ENCODE results near the gene RHOA.
"Not testable (repeated sequence)": the region's sequence is repeated elsewhere in the genome, so short reads cannot be mapped to it uniquely, and the experiment has no call there.

Gene RHOA

DNA sequence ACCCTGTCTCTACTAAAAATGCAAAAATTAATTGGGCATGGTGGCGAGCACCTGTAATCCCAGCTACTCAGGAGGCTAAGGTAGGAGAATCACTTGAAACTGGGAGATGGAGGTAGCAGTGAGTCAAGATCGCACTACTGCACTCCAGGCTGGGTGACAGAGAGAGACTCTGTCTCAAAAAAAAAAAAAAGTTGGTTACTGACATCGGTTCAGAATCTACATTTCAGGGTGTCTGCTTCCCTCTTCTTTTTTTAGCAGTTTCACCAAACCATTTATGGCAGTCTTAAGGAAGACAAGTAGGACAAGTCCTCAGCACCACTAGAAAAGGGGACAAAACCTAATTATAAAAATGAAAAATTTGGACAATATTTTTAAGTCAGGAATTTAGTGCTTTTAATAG is 68.6 kb downstream of the RHOA start:
- Mint-ChIP-seq H3K27me3 (no peaks in the 10 kb centered on the region), H3K9me3 (no peaks in the 10 kb centered on the region), H3K4me3 (peak overlapping the region; percentile 44), H3K36me3 (peaks cover under 1% of the 10 kb centered on the region), H3K4me1 (peaks cover 42% of the 10 kb centered on the region), H3K27ac (peak overlapping the region; percentile 91)
- ATAC-seq (ENCODE audit: low read depth) (no peak), DNase-seq (ENCODE audit: low spot score in 2 of 2) (no peak)

DNA sequence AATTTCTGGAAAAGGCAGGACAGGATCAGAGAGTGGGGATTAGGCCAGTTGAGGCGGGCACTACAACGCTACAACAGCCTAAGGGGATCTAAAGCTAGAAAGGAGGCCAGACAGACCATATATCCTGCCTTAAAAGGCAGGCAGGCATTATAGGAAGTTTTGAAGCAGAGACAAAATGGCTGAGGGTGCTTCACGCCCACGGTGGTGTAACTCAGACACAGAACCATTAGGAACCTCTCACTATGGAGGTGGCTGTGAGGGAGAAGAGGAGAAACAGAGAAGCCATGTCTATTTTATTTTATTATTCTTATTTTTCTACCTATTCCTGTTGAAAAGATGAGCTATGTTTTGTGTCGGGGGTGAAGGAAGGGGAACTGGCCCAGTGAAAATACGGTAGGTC is 69.8 kb downstream of the RHOA start:
- Mint-ChIP-seq H3K4me1 (peaks cover 42% of the 10 kb centered on the region), H3K4me3 (peak overlapping the region; percentile 35), H3K27me3 (no peaks in the 10 kb centered on the region), H3K36me3 (peaks cover 3% of the 10 kb centered on the region), H3K9me3 (no peaks in the 10 kb centered on the region), H3K27ac (peak overlapping the region; percentile 91)
- ATAC-seq (ENCODE audit: low read depth) (no peak), DNase-seq (ENCODE audit: low spot score in 2 of 2) (no peak)

DNA sequence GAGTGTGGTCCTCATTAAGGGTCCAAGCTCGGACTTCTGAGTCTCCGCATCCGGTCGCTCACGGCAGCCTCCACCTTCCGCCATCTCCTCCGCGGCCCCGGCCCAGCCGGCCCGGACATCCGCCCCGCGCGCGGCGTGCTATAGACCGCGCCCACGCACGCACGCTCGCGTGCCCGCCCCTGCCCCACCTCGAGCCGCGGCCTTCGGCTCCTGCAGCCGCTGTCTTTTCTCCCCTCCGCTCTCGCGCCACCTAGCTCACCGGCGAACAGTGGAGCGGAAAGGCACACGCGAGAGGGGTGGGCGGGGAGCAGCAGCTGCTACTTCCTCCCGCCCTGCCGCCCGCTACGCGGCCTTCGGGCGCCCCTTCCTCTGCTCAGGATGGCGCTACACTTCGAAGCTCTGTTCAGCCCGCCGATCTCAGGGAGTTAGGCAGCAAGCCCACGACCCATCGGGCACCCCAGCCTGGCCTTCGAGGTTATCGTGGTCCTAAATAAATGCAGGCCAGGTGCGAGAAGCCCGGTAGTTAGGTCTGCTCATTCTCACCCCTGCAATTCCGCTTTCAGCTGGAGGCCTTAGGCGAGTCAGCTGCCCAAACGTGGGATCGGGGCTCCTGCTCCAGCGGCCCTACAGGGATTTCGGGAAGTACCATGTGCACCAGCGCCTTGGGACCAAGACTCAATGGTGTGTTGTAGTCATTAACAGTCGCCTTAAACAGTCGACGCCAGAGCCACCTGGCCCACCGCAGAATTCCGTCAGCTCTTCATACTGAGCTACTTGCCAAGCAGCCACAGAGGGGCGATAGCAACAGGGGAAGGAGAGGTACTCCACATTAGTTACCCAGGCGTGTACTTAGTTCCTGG is 71.6 kb downstream of the RHOA start, which contains the start of gene USP4:
Gene USP4 (minus strand): TSS at position 113 of the 860 bp plus-strand sequence. CDS start 29 bp downstream, at position 84.
- ATAC-seq (ENCODE audit: low read depth), result peak; percentile 83
- Mint-ChIP-seq H3K36me3 (peaks cover 7% of the 10 kb centered on the region), H3K9me3 (no peaks in the 10 kb centered on the region), H3K27me3 (no peaks in the 10 kb centered on the region), H3K4me1 (peaks cover 36% of the 10 kb centered on the region), H3K4me3 (peak within 1 kb of the TSS; percentile 93), H3K27ac (peak within 1 kb of the TSS; percentile 98)
- peak; percentile 79 to 85 for DNase-seq (ENCODE audit: low spot score in 2 of 2)

DNA sequence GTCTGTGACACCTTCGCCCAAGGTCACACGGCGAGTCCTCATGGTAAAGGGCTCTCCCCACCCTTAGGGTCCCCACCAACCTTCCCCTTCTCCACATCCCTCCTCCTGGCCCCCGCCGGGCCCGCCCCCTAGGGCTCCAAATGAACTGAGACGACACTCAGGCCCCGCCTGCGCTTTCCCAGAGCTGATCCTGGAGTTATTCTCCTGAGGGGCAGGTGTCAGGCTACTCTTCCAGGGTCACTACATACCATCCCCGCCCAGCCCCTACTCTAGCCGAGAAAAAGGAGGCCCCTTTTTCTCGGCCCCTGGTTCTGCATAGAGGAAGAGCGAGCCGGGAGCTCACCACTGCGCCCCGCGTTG is 72.2 kb downstream of the RHOA start:
- Mint-ChIP-seq H3K4me3 (peak overlapping the region; percentile 93), H3K36me3 (peaks cover 7% of the 10 kb centered on the region), H3K9me3 (no peaks in the 10 kb centered on the region), H3K27me3 (no peaks in the 10 kb centered on the region), H3K27ac (peak overlapping the region; percentile 98), H3K4me1 (peaks cover 32% of the 10 kb centered on the region)
- ATAC-seq (ENCODE audit: low read depth) (no peak), DNase-seq (ENCODE audit: low spot score in 2 of 2) (peak in 1 of 2 donors; percentile 30)

DNA sequence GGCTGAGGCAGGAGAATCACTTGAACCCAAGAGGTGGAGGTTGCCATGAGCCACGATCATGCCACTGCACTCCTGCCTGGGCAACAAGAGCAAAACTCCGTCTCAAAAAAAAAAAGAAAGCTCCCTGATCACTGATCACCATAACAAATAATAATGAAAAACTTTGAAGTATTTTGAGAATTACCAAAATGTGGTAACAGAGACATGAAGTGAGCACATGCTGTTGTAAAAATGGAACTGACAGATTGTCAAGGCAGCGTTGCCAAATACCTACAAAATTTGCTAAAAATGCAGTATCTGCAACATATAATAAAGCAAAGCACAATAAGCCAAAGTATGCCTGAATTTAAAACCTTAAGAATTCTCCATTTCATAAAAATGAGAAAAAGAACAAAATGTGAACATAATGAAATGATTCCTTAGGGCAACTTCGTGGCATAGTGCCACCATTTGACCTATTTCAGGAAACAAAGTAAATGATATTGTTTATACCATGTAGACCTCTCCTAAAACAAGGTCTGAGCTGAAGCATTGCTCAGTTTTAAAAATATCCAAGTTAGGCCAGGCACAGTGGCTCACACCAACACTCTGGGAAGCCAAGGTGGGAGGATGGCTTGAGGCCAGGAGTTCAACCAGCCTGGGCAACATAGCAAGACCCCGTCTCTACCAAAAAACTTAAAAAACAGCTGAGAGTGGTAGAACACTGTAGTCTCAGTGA is 77.7 kb downstream of the RHOA start:
- DNase-seq (ENCODE audit: low spot score in 2 of 2) (no peak), ATAC-seq (ENCODE audit: low read depth) (no peak)
- Mint-ChIP-seq H3K4me1 (peaks cover 7% of the 10 kb centered on the region), H3K9me3 (no peaks in the 10 kb centered on the region), H3K27ac (no peak overlapping the region), H3K36me3 (peaks cover 15% of the 10 kb centered on the region), H3K4me3 (no peak overlapping the region), H3K27me3 (no peaks in the 10 kb centered on the region)

- ATAC-seq (ENCODE audit: low read depth) (no peak), DNase-seq (ENCODE audit: low spot score in 2 of 2) (no peak)
- no peaks in the 10 kb centered on the region for H3K9me3 Mint-ChIP-seq
- H3K4me1 Mint-ChIP-seq, result peaks cover under 1% of the 10 kb centered on the region
- no peak overlapping the region for H3K4me3 Mint-ChIP-seq
- peaks cover 17% of the 10 kb centered on the region for H3K36me3 Mint-ChIP-seq
- no peak overlapping the region for H3K27ac Mint-ChIP-seq
- H3K27me3 Mint-ChIP-seq, result no peaks in the 10 kb centered on the region
These were observed 78.7 kb downstream of the RHOA start for GRCh38 chr3:49333091-49333490.

- H3K36me3 Mint-ChIP-seq, result peaks cover 22% of the 10 kb centered on the region
- DNase-seq (ENCODE audit: low spot score in 2 of 2) (no peak), ATAC-seq (ENCODE audit: low read depth) (no peak)
- no peak overlapping the region for H3K27ac Mint-ChIP-seq
- no peaks in the 10 kb centered on the region for H3K27me3 Mint-ChIP-seq
- H3K4me1 Mint-ChIP-seq, result peaks cover 2% of the 10 kb centered on the region
- no peaks in the 10 kb centered on the region for H3K9me3 Mint-ChIP-seq
- no peak overlapping the region for H3K4me3 Mint-ChIP-seq
These were observed 82.6 kb downstream of the RHOA start for GRCh38 chr3:49329186-49329585.

DNA sequence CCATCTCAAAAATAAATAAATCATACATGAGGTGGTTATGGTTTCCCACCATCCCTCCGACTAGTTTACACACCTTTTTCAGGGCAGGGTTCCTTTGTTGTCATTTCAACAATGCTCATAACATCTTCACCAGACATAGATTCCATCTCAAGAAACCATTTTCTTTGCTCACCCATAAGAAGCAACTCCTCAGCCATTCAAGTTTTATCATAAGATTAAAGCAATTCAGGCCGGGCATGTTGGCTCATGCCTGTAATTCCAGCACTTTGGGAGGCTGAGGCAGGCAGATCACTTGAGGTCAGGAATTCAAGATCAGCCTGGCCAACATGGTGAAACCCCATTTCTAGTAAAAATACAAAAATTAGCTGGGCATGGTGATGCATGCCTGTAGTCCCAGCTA is 83.4 kb downstream of the RHOA start:
- not testable (repeated sequence) for H3K4me3 Mint-ChIP-seq, H3K27ac Mint-ChIP-seq
- H3K36me3 Mint-ChIP-seq, result peaks cover 25% of the 10 kb centered on the region

GRCh38 chr3:49327485-49327884 is 84.3 kb downstream of the RHOA start:
- Mint-ChIP-seq H3K4me3 (no peak overlapping the region), H3K27ac (no peak overlapping the region), H3K27me3 (no peaks in the 10 kb centered on the region), H3K36me3 (peaks cover 21% of the 10 kb centered on the region), H3K9me3 (no peaks in the 10 kb centered on the region), H3K4me1 (peaks cover 2% of the 10 kb centered on the region)
- no peak for DNase-seq (ENCODE audit: low spot score in 2 of 2)
- no peak for ATAC-seq (ENCODE audit: low read depth)

More for the DNA sequence above, 83.4 kb downstream of the RHOA start:
- H3K4me1 Mint-ChIP-seq; H3K9me3 Mint-ChIP-seq; H3K27me3 Mint-ChIP-seq; ATAC-seq (ENCODE audit: low read depth); DNase-seq (ENCODE audit: low spot score in 2 of 2): not testable (repeated sequence)

- no peak overlapping the region for H3K27ac Mint-ChIP-seq
- peaks cover 34% of the 10 kb centered on the region for H3K36me3 Mint-ChIP-seq
- ATAC-seq (ENCODE audit: low read depth), result no peak
- no peaks in the 10 kb centered on the region for H3K27me3 Mint-ChIP-seq
- H3K4me1 Mint-ChIP-seq, result peaks cover 2% of the 10 kb centered on the region
- no peaks in the 10 kb centered on the region for H3K9me3 Mint-ChIP-seq
- H3K4me3 Mint-ChIP-seq, result no peak overlapping the region
- no peak for DNase-seq (ENCODE audit: low spot score in 2 of 2)
These were observed 87.0 kb downstream of the RHOA start for GRCh38 chr3:49324768-49325167.

DNA sequence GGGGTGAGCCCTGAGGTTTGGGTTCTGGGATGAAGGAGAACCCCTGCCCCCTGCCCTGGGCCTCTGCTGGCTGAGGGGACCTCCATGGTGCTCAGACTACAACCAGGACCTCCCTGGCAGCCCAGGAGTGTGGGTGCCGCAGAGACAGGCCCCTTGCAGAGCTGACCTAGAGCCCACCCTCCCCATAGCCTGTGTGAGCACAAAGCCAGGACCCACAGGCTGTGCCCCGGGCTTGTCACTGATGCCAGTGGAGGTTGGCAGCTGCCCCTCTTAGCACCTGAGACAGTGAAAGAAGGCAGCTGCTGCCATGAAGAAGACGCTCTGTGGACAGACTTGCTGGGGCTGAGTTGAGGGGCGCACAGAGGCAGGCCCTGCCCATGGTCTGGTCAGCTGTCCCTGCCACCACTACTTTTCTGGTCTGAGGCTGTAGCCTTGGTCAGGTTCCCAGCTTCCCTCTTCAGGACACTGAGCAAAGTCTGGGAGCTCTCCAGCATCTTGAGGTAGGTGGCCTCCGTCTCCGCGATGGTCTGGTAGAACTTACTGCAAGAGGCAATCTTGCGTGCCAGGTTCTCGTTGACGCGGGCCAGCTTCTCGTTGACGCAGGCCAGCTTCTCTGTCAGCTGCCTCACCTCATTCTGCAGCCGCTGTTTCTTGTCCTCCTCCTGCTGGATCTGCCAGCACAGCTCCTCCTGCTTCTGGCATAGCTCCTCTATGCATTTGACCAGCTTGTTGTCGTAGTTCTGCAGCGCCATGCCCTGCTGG is 94.9 kb downstream of the RHOA start:
- Mint-ChIP-seq H3K36me3 (peaks cover 16% of the 10 kb centered on the region), H3K4me3 (no peak overlapping the region), H3K27ac (no peak overlapping the region), H3K27me3 (no peaks in the 10 kb centered on the region), H3K4me1 (no peaks in the 10 kb centered on the region), H3K9me3 (no peaks in the 10 kb centered on the region)
- DNase-seq (ENCODE audit: low spot score in 2 of 2) (no peak), ATAC-seq (ENCODE audit: low read depth) (no peak)

GRCh38 chr3:49313896-49314688 is 97.7 kb downstream of the RHOA start:
- no peaks in the 10 kb centered on the region for H3K9me3 Mint-ChIP-seq
- no peaks in the 10 kb centered on the region for H3K27me3 Mint-ChIP-seq
- peak overlapping the region; percentile 31 for H3K27ac Mint-ChIP-seq
- H3K4me1 Mint-ChIP-seq, result peaks cover 2% of the 10 kb centered on the region
- H3K36me3 Mint-ChIP-seq, result peaks cover 15% of the 10 kb centered on the region
- no peak for ATAC-seq (ENCODE audit: low read depth)
- no peak overlapping the region for H3K4me3 Mint-ChIP-seq
- DNase-seq (ENCODE audit: low spot score in 2 of 2), result no peak

DNA sequence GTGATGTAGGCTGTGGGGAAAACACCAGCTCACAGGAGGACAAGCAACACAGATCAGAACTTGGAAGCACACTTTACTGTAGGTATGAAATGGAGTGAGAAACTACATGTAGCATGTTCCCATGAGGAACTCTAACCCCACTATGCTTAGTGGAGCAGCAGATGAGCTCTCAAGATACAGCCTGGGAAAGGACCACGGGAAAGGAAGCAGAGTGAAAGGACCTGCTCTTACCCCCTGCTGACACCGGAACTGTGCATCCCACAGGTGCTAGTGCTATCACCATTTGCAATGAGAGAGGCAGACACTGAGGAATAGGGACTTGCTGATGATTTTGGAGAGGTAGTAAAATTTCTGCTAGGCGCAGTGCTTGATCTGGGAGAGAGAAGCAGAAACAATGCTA is 100.5 kb downstream of the RHOA start:
- no peak overlapping the region for H3K4me3 Mint-ChIP-seq
- DNase-seq (ENCODE audit: low spot score in 2 of 2) (no peak), ATAC-seq (ENCODE audit: low read depth) (no peak)
- H3K9me3 Mint-ChIP-seq, result no peaks in the 10 kb centered on the region
- no peaks in the 10 kb centered on the region for H3K27me3 Mint-ChIP-seq
- peak overlapping the region; percentile 69 for H3K27ac Mint-ChIP-seq
- H3K36me3 Mint-ChIP-seq, result peaks cover 22% of the 10 kb centered on the region
- peaks cover 4% of the 10 kb centered on the region for H3K4me1 Mint-ChIP-seq

Measured in memory B cell (primary cell).